ENCODE results near the gene PARD3. TPM values are rescaled to one million over a fixed set of nuclear protein-coding genes. Genes with fewer than 3 reads are reported as not detected.
"Not testable (repeated sequence)": the region's sequence is repeated elsewhere in the genome, so short reads cannot be mapped to it uniquely, and the experiment has no call there.

The PARD3 gene
- total RNA-seq, 1 donor, result 42.1 TPM

GRCh38 chr10:34399013-34399412 is 416.1 kb downstream of the PARD3 start:
- DNase-seq (ENCODE audit: low read depth), result no peak
- H3K4me3 ChIP-seq (ENCODE audit: low read depth, low read length), result no peak overlapping the region
- TF ChIP-seq, protein P1, sequence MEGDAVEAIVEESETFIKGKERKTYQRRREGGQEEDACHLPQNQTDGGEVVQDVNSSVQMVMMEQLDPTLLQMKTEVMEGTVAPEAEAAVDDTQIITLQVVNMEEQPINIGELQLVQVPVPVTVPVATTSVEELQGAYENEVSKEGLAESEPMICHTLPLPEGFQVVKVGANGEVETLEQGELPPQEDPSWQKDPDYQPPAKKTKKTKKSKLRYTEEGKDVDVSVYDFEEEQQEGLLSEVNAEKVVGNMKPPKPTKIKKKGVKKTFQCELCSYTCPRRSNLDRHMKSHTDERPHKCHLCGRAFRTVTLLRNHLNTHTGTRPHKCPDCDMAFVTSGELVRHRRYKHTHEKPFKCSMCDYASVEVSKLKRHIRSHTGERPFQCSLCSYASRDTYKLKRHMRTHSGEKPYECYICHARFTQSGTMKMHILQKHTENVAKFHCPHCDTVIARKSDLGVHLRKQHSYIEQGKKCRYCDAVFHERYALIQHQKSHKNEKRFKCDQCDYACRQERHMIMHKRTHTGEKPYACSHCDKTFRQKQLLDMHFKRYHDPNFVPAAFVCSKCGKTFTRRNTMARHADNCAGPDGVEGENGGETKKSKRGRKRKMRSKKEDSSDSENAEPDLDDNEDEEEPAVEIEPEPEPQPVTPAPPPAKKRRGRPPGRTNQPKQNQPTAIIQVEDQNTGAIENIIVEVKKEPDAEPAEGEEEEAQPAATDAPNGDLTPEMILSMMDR (IDR thresholded peaks at IDR 0.05; ENCODE audit: insufficient read depth, low read length), result no peak

- no peak overlapping the region for H3K4me3 ChIP-seq (ENCODE audit: low read depth, low read length)
- peak; percentile 65 for DNase-seq (ENCODE audit: low read depth)
- TF ChIP-seq, protein P1 (IDR thresholded peaks at IDR 0.05; ENCODE audit: insufficient read depth, low read length), result no peak
Measured at GRCh38 chr10:34397324-34397723, 417.8 kb downstream of the PARD3 start.

DNA sequence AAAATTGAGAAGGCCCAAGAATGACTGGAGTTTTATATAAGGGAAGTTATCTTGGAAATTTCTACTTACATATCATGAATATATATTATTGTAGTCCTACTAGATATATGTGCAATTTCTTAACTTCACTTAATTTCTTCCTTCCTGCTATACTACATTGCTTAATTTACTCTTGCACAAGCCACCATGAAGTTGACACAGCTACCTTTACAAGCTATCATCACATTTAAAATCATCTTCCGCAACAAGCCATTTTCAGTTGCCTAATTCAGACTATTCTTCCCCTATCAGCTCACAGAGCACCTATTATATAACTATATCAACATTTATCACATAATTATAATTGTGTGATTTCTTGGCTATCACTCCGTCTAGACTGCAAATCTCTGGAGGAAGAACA is 418.4 kb downstream of the PARD3 start:
- H3K4me3 ChIP-seq (ENCODE audit: low read depth, low read length), result no peak overlapping the region
- TF ChIP-seq, protein P1 (IDR thresholded peaks at IDR 0.05; ENCODE audit: insufficient read depth, low read length), result no peak
- no peak for DNase-seq (ENCODE audit: low read depth)

DNA sequence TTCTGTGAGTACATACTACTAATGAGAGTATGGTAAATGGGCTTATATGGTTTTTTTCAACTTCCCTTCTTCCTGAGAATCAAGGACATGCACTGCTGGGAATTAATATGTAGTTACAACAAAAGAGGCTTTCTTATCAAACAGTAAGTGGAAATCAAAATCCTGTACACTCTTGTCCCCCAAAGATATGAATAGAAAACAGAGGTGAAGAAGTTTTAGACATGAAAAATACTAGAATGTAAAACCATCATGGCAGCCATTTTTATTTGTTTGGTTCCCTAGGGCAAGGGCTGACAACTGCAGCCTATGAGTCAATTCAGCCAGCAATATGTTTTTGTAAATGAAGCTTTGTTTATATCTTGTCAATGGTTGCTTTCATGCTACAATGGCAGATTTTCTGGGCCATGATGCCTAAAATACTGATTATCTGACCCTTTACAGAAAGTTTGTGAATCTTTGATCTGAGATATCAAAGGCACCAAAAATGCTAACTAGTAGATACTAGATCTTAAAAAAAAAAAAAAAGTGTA is 422.4 kb downstream of the PARD3 start:
- H3K4me3 ChIP-seq (ENCODE audit: low read depth, low read length), result no peak overlapping the region
- DNase-seq (ENCODE audit: low read depth), result no peak
- TF ChIP-seq, protein P1 (IDR thresholded peaks at IDR 0.05; ENCODE audit: insufficient read depth, low read length), result no peak

DNA sequence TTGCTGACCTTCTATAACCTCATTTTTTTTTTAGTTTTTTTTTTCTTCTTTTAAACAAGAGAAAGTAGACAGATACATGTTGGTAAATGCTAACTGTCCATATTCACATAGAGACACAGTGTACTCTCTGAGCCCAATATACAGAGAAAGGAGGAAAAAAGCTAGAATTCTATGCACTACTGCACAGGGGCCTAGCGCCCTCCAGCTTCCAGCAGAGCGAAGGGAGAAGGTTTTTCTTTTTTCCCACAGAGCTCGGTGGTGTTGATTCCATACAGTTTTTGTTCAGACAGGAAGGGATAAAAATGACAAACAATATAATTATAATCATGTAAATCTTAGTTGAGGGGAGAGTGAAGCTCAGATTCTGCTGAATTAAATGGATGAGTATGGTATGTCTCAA is 423.9 kb downstream of the PARD3 start:
- DNase-seq (ENCODE audit: low read depth); H3K4me3 ChIP-seq (ENCODE audit: low read depth, low read length): not testable (repeated sequence)
- TF ChIP-seq, protein P1 (IDR thresholded peaks at IDR 0.05; ENCODE audit: insufficient read depth, low read length), result peak; percentile 8

DNA sequence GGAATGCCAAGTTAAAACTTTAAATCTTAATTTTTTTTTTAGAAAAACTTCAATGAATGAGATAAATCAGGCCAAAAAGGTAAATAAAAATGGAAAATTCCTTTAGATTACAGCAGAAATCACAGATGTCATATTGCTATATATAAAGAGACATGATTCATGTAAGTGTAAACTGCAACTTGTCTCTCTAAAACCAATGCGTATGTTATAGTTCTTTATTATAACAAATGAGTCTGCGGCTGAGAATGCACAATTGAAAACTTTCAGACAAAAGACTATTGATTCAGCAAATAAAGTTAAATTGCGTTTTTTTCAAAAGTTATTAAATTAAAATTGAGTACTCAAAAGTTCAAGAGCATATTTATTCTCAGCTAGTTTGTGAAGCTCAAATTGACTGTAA is 425.3 kb downstream of the PARD3 start:
- TF ChIP-seq, protein P1 (IDR thresholded peaks at IDR 0.05; ENCODE audit: insufficient read depth, low read length), result no peak
- H3K4me3 ChIP-seq (ENCODE audit: low read depth, low read length), result no peak overlapping the region
- DNase-seq (ENCODE audit: low read depth), result no peak

DNA sequence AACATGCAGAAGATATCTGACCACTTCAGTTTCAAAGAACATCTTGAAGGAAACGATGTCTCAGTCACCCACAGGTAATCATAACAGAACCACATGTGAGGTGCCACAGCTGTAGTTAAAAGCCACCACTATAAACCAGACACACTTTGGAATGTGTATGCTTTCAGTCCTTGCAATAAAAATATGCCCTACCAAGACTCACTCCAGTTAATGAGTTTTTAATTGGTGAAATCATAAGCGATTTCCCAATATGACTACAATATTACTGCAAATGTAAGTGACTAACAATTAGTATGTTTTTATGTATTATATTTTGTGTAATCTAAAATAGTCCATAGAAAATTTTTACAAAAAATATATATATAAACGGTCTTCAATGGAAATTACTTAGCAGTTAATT is 428.2 kb downstream of the PARD3 start:
- no peak overlapping the region for H3K4me3 ChIP-seq (ENCODE audit: low read depth, low read length)
- TF ChIP-seq, protein P1 (IDR thresholded peaks at IDR 0.05; ENCODE audit: insufficient read depth, low read length), result no peak
- DNase-seq (ENCODE audit: low read depth), result no peak
